ENCODE results near the gene TFDP1.

Gene TFDP1

GRCh38 chr13:113552786-113553434, 31.6 kb upstream of the TFDP1 start:
- Histone ChIP-seq H3K9ac (ENCODE audit: low read length) (no peak overlapping the region), H3K27me3 (ENCODE audit: insufficient read depth, low read length) (0 out of 2 replicates have a peak, but pooled peaks cover 4% of the 10 kb centered on the region), H3K4me3 (ENCODE audit: low read depth, low read length, poor library complexity, severe bottlenecking) (no peak overlapping the region), H3F3A (ENCODE audit: insufficient read depth, low read length) (no peaks in the 10 kb centered on the region), H3K9me2 (ENCODE audit: low read depth, low read length) (no peaks in the 10 kb centered on the region), H4K20me1 (ENCODE audit: insufficient read depth, low read length) (no peaks in the 10 kb centered on the region), H3K79me2 (ENCODE audit: insufficient read depth, low read length) (no peaks in the 10 kb centered on the region), H3K9me3 (ENCODE audit: low read length) (no peaks in the 10 kb centered on the region), H3K4me1 (ENCODE audit: insufficient read depth, low read length, severe bottlenecking) (no peaks in the 10 kb centered on the region), H2AFZ (ENCODE audit: low read length) (no peak overlapping the region), H3K27ac (ENCODE audit: low read depth, low read length, poor library complexity, severe bottlenecking) (no peak overlapping the region), H3K4me2 (ENCODE audit: low read length) (no peak overlapping the region), H3K36me3 (ENCODE audit: insufficient read depth, low read length) (no peaks in the 10 kb centered on the region)
- TF ChIP-seq CTCF (IDR thresholded peaks at IDR 0.05; ENCODE audit: low read length) (no peak), EZH2 (IDR thresholded peaks at IDR 0.05; ENCODE audit: borderline replicate concordance, low read length) (no peak)

GRCh38 chr13:113553511-113554332, 30.8 kb upstream of the TFDP1 start:
- Histone ChIP-seq H3K9ac (ENCODE audit: low read length) (no peak overlapping the region), H4K20me1 (ENCODE audit: insufficient read depth, low read length) (no peaks in the 10 kb centered on the region), H2AFZ (ENCODE audit: low read length) (no peak overlapping the region), H3K9me2 (ENCODE audit: low read depth, low read length) (no peaks in the 10 kb centered on the region), H3K27ac (ENCODE audit: low read depth, low read length, poor library complexity, severe bottlenecking) (no peak overlapping the region), H3K36me3 (ENCODE audit: insufficient read depth, low read length) (no peaks in the 10 kb centered on the region), H3K4me3 (ENCODE audit: low read depth, low read length, poor library complexity, severe bottlenecking) (no peak overlapping the region), H3K9me3 (ENCODE audit: low read length) (no peaks in the 10 kb centered on the region), H3K27me3 (ENCODE audit: insufficient read depth, low read length) (0 out of 2 replicates have a peak, but pooled peaks cover 4% of the 10 kb centered on the region), H3K79me2 (ENCODE audit: insufficient read depth, low read length) (no peaks in the 10 kb centered on the region), H3K4me2 (ENCODE audit: low read length) (no peak overlapping the region), H3F3A (ENCODE audit: insufficient read depth, low read length) (no peaks in the 10 kb centered on the region), H3K4me1 (ENCODE audit: insufficient read depth, low read length, severe bottlenecking) (no peaks in the 10 kb centered on the region)
- TF ChIP-seq EZH2 (IDR thresholded peaks at IDR 0.05; ENCODE audit: borderline replicate concordance, low read length) (no peak), CTCF (IDR thresholded peaks at IDR 0.05; ENCODE audit: low read length) (no peak)

DNA sequence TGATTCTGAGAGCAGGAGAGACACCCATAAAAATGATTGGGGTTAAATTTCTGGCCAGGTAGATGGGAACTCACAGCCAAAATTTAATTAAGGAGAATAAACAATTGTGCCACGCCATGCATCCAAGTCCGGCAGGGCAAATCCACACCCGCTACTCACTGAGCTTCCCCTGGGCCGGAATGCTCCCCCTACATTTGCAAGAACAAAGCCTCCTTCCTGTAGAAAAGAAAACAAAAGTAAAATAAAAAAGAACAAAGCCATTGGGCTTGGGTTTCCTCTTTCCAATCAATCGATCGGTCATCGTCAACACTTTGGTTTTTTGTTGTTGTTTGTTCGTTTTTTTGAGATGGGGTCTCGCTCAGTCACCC, 30.2 kb upstream of the TFDP1 start:
- Histone ChIP-seq H3K9me3 (ENCODE audit: low read length) (no peaks in the 10 kb centered on the region), H3K9ac (ENCODE audit: low read length) (no peak overlapping the region), H3K9me2 (ENCODE audit: low read depth, low read length) (no peaks in the 10 kb centered on the region), H3K4me1 (ENCODE audit: insufficient read depth, low read length, severe bottlenecking) (no peaks in the 10 kb centered on the region), H3K79me2 (ENCODE audit: insufficient read depth, low read length) (no peaks in the 10 kb centered on the region), H4K20me1 (ENCODE audit: insufficient read depth, low read length) (no peaks in the 10 kb centered on the region), H3F3A (ENCODE audit: insufficient read depth, low read length) (no peaks in the 10 kb centered on the region), H2AFZ (ENCODE audit: low read length) (no peak overlapping the region), H3K4me3 (ENCODE audit: low read depth, low read length, poor library complexity, severe bottlenecking) (no peak overlapping the region), H3K4me2 (ENCODE audit: low read length) (no peak overlapping the region), H3K27ac (ENCODE audit: low read depth, low read length, poor library complexity, severe bottlenecking) (no peak overlapping the region), H3K36me3 (ENCODE audit: insufficient read depth, low read length) (no peaks in the 10 kb centered on the region), H3K27me3 (ENCODE audit: insufficient read depth, low read length) (0 out of 2 replicates have a peak, but pooled peaks cover 4% of the 10 kb centered on the region)
- TF ChIP-seq CTCF (IDR thresholded peaks at IDR 0.05; ENCODE audit: low read length) (no peak), EZH2 (IDR thresholded peaks at IDR 0.05; ENCODE audit: borderline replicate concordance, low read length) (no peak)
